HCT116 (cell line): Measurements from ENCODE around the gene CSTPP1. TPM values are rescaled to one million over a fixed set of nuclear protein-coding genes. Genes with fewer than 3 reads are reported as not detected.

Experiments
- ATAC-seq: fragments of 200-7000 bp; cut with Tn5 transposase; 2 replicates; pipeline ENCODE4 v1.9.1; 2020; ENCODE audit warnings: mild to moderate bottlenecking, moderate library complexity
- BruUV-seq: library from RNA; stranded (reverse); fragments of 400-500 nt; replicated peaks from 2 replicates; lab custom pipeline; 2021; lab: Mats Ljungman, UMichigan
- CTCF ChIA-PET: fragments of 300-600 bp; sonication (Branson Sonifier 250); formaldehyde crosslinking; loops from one replicate; lab custom pipeline; 2021; ENCODE audit warnings: antibody characterized with exemption; lab: Charles Lee
- POLR2A ChIA-PET: fragments of 300-600, 350-600 bp; sonication (Branson Sonifier 250); formaldehyde crosslinking; loops from one replicate; lab custom pipeline; 2021; ENCODE audit warnings: antibody characterized with exemption; lab: Charles Lee
- RAD21 ChIA-PET, 2 experiments: fragments of 300-600 bp; sonication (Branson Sonifier 250); formaldehyde crosslinking; loops; one replicate each; lab custom pipeline; 2023; ENCODE audit warnings: low total read pairs in 2 of 2; ENCODE audit not compliant: uncharacterized antibody in 2 of 2, unreplicated experiment in 2 of 2, low non-redundant PET in 1 of 2; lab: Charles Lee
- DNase-seq: peaks from one replicate; pipeline ENCODE4 v3.0.0-alpha.2; 2010; ENCODE audit warnings: low read depth, low spot score
- H2AFZ ChIP-seq: fragments of 200-600 bp; shearing (Covaris generic), sonication (generic); 2 replicates; pipeline ENCODE4 v1.6.1; 2017; ENCODE audit warnings: low read depth, mixed run types, mixed read lengths, antibody characterized with exemption, low read length; ENCODE audit not compliant: poor library complexity, severe bottlenecking
- H3K27ac ChIP-seq: 2 replicates; pipeline ENCODE4 v1.5.1; 2012; ENCODE audit warnings: low read depth, low read length
- H3K27me3 ChIP-seq: fragments of 200-600 bp; sonication (generic); 2 replicates; pipeline ENCODE4 v1.6.1; 2016; ENCODE audit warnings: mixed run types, low read length, mixed read lengths; ENCODE audit not compliant: insufficient read depth
- H3K36me3 ChIP-seq, 2 experiments: fragments of 200-500 bp in 1 of 2; fragments of 200-600 bp in 1 of 2; sonication (Bioruptor generic) in 1 of 2; sonication (generic) in 1 of 2; 2 replicates each; pipeline versions ENCODE4 v1.5.1 to v1.6.1; 2014 to 2016; ENCODE audit warnings: low read length in 2 of 2, inconsistent platforms in 1 of 2, mixed read lengths in 1 of 2, mixed run types in 1 of 2; ENCODE audit not compliant: insufficient read depth in 2 of 2, control insufficient read depth in 1 of 2
- H3K4me1 ChIP-seq, 2 experiments: fragments of 200-600 bp in 1 of 2; sonication (generic) in 1 of 2; 2 replicates each; pipeline versions ENCODE4 v1.5.1 to v1.6.1; 2012 to 2017; ENCODE audit warnings: low read length in 2 of 2, inconsistent platforms in 1 of 2, mild to moderate bottlenecking in 1 of 2, mixed read lengths in 1 of 2, mixed run types in 1 of 2, moderate library complexity in 1 of 2; ENCODE audit not compliant: insufficient read depth in 2 of 2, control insufficient read depth in 1 of 2
- H3K4me2 ChIP-seq: fragments of 200-600 bp; sonication (generic); 2 replicates; pipeline ENCODE4 v1.6.1; 2017; ENCODE audit warnings: mixed run types, low read length, mixed read lengths
- H3K4me3 ChIP-seq, 2 experiments: fragments of 200-600 bp in 1 of 2; sonication (generic) in 1 of 2; replicated peaks in 1 of 2; 2 replicates each; pipeline ENCODE4 v1.5.1; 2011 to 2016; ENCODE audit warnings: low read length in 2 of 2, control low read depth in 1 of 2, low read depth in 1 of 2, mild to moderate bottlenecking in 1 of 2, mixed read lengths in 1 of 2, mixed run types in 1 of 2
- H3K79me2 ChIP-seq: fragments of 200-600 bp; sonication (generic); 2 replicates; pipeline ENCODE4 v1.6.1; 2017; ENCODE audit warnings: mild to moderate bottlenecking, mixed run types, low read length, moderate library complexity, mixed read lengths; ENCODE audit not compliant: insufficient read depth
- H3K9ac ChIP-seq: fragments of 200-600 bp; sonication (generic); 2 replicates; pipeline ENCODE4 v1.6.1; 2016; ENCODE audit warnings: low read length, mixed read lengths
- H3K9me2 ChIP-seq: fragments of 200-600 bp; sonication (generic), shearing (Covaris generic); 2 replicates; pipeline ENCODE4 v1.6.1; 2017; ENCODE audit warnings: mixed run types, mild to moderate bottlenecking, moderate library complexity; ENCODE audit not compliant: insufficient read depth
- H3K9me3 ChIP-seq, 2 experiments: fragments of 200-500 bp in 1 of 2; fragments of 200-600 bp in 1 of 2; sonication (Bioruptor generic) in 1 of 2; sonication (generic) in 1 of 2; 2 replicates each; pipeline ENCODE4 v1.6.1; 2014 to 2017; ENCODE audit warnings: low read length in 2 of 2, mixed read lengths in 2 of 2, inconsistent platforms in 1 of 2, low read depth in 1 of 2, mild to moderate bottlenecking in 1 of 2, mixed run types in 1 of 2, moderate library complexity in 1 of 2; ENCODE audit not compliant: control insufficient read depth in 1 of 2, insufficient read depth in 1 of 2
- H4K20me1 ChIP-seq: fragments of 200-600 bp; sonication (generic), shearing (Covaris generic); 2 replicates; pipeline ENCODE4 v1.6.1; 2017; ENCODE audit warnings: mixed run types, mild to moderate bottlenecking, moderate library complexity; ENCODE audit not compliant: insufficient read depth
- CBX3 ChIP-seq: IDR thresholded peaks from 2 replicates; pipeline ENCODE4 v1.6.1; 2012; ENCODE audit warnings: low read depth
- CEBPB ChIP-seq: IDR thresholded peaks from 2 replicates; pipeline ENCODE4 v1.6.1; 2012; ENCODE audit warnings: low read depth
- ELF1 ChIP-seq: IDR thresholded peaks from 2 replicates; pipeline ENCODE4 v1.6.1; 2012; ENCODE audit warnings: low read depth, borderline replicate concordance
- EZH2 ChIP-seq: fragments of 200-600 bp; sonication (generic); IDR thresholded peaks from 2 replicates; pipeline ENCODE4 v1.6.1; 2017; ENCODE audit warnings: antibody characterized with exemption, mixed run types
- EZH2phosphoT487 ChIP-seq: fragments of 200-600 bp; IDR thresholded peaks from 2 replicates; pipeline ENCODE4 v1.6.1; 2018; ENCODE audit warnings: antibody characterized with exemption, borderline replicate concordance
- FOSL1 ChIP-seq: IDR thresholded peaks from 2 replicates; pipeline ENCODE4 v1.6.1; 2012; ENCODE audit warnings: low read depth
- JUND ChIP-seq: IDR thresholded peaks from 2 replicates; pipeline ENCODE4 v1.6.1; 2012
- POLR2AphosphoS5 ChIP-seq: IDR thresholded peaks from 2 replicates; pipeline ENCODE4 v1.6.1; 2011; ENCODE audit warnings: mild to moderate bottlenecking, low read depth, low read length, moderate library complexity
- RAD21 ChIP-seq: IDR thresholded peaks from 2 replicates; pipeline ENCODE4 v1.6.1; 2012; ENCODE audit warnings: low read depth, mild to moderate bottlenecking
- SP1 ChIP-seq: IDR thresholded peaks from 2 replicates; pipeline ENCODE4 v1.6.1; 2012; ENCODE audit warnings: low read depth
- TCF7L2 ChIP-seq: IDR thresholded peaks from 2 replicates; pipeline ENCODE4 v1.7.0; 2011; ENCODE audit warnings: borderline replicate concordance, inconsistent platforms; ENCODE audit not compliant: insufficient read depth, insufficient read length; ENCODE audit errors: extremely low read depth
- ZNF274 ChIP-seq: fragments of 200-500 bp; sonication (Bioruptor generic); IDR thresholded peaks from 2 replicates; pipeline ENCODE4 v1.6.1; 2014; ENCODE audit warnings: mild to moderate bottlenecking, low read depth, low read length, inconsistent platforms
- intact Hi-C: fragments of 100-400 bp; cut with micrococcal nuclease; formaldehyde crosslinking; loops from 2 replicates; pipeline ENCODE4 v1.10.0; 2022
- total RNA-seq: library from RNA; stranded (reverse); gene quantifications from one replicate; pipeline ENCODE4 v1.2.1, GENCODE V29; 2021; ENCODE audit not compliant: unreplicated experiment
- TF ChIP-seq, protein P1 (sequence below): IDR thresholded peaks from 2 replicates; pipeline ENCODE4 v1.6.1; 2012; ENCODE audit warnings: low read depth
- TF ChIP-seq, protein P2 (sequence below): IDR thresholded peaks from 2 replicates; pipeline ENCODE4 v1.6.1; 2011; ENCODE audit warnings: mild to moderate bottlenecking, low read length, moderate library complexity; ENCODE audit not compliant: insufficient replicate concordance; ENCODE audit errors: extremely low read depth
- TF ChIP-seq, protein P3 (sequence below), 3 experiments: fragments of 200-600 bp in 1 of 3; sonication (generic) in 1 of 3; IDR thresholded peaks in 2 of 3; conservative IDR thresholded peaks in 1 of 3; 2 replicates each; pipeline ENCODE4 v1.5.1; 2012 to 2017; ENCODE audit warnings: low read depth in 2 of 3, low read length in 2 of 3, antibody characterized with exemption in 1 of 3, borderline replicate concordance in 1 of 3, control low read depth in 1 of 3, mild to moderate bottlenecking in 1 of 3, mixed read lengths in 1 of 3, mixed run types in 1 of 3, moderate library complexity in 1 of 3; ENCODE audit not compliant: insufficient read depth in 1 of 3

Gene CSTPP1
- total RNA-seq, 1 experiment from 2014 or later, result 24.7 TPM

DNA sequence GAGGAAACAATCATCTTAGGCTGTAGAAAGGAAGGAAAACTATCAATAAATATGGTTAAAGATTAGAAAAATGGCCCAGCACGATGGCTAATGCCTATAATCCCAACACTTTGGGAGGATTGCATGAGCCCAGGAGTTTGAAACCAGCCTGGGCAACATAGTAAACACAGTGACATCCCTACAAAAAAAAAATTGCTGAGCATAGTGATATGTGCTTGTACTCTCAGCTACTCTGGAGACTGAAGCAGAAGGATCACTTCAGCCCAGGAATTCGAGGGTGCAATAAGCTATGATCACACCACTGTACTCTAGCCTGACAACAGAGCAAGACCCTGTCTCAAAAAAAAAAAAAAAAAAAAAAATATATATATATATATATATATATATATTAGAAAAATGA, 185.2 kb downstream of the CSTPP1 start:
- TF ChIP-seq CBX3 (no peak), SP1 (no peak), FOSL1 (no peak), TCF7L2 (no peak), CEBPB (no peak), ZNF274 (no peak), ELF1 (no peak), RAD21 (no peak), EZH2 (no peak), POLR2AphosphoS5 (no peak), JUND (no peak), EZH2phosphoT487 (no peak)
- TF ChIP-seq, protein P1, sequence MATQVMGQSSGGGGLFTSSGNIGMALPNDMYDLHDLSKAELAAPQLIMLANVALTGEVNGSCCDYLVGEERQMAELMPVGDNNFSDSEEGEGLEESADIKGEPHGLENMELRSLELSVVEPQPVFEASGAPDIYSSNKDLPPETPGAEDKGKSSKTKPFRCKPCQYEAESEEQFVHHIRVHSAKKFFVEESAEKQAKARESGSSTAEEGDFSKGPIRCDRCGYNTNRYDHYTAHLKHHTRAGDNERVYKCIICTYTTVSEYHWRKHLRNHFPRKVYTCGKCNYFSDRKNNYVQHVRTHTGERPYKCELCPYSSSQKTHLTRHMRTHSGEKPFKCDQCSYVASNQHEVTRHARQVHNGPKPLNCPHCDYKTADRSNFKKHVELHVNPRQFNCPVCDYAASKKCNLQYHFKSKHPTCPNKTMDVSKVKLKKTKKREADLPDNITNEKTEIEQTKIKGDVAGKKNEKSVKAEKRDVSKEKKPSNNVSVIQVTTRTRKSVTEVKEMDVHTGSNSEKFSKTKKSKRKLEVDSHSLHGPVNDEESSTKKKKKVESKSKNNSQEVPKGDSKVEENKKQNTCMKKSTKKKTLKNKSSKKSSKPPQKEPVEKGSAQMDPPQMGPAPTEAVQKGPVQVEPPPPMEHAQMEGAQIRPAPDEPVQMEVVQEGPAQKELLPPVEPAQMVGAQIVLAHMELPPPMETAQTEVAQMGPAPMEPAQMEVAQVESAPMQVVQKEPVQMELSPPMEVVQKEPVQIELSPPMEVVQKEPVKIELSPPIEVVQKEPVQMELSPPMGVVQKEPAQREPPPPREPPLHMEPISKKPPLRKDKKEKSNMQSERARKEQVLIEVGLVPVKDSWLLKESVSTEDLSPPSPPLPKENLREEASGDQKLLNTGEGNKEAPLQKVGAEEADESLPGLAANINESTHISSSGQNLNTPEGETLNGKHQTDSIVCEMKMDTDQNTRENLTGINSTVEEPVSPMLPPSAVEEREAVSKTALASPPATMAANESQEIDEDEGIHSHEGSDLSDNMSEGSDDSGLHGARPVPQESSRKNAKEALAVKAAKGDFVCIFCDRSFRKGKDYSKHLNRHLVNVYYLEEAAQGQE, result no peak
- TF ChIP-seq, protein P2, sequence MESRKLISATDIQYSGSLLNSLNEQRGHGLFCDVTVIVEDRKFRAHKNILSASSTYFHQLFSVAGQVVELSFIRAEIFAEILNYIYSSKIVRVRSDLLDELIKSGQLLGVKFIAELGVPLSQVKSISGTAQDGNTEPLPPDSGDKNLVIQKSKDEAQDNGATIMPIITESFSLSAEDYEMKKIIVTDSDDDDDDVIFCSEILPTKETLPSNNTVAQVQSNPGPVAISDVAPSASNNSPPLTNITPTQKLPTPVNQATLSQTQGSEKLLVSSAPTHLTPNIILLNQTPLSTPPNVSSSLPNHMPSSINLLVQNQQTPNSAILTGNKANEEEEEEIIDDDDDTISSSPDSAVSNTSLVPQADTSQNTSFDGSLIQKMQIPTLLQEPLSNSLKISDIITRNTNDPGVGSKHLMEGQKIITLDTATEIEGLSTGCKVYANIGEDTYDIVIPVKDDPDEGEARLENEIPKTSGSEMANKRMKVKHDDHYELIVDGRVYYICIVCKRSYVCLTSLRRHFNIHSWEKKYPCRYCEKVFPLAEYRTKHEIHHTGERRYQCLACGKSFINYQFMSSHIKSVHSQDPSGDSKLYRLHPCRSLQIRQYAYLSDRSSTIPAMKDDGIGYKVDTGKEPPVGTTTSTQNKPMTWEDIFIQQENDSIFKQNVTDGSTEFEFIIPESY, result no peak
- TF ChIP-seq, protein P3, sequence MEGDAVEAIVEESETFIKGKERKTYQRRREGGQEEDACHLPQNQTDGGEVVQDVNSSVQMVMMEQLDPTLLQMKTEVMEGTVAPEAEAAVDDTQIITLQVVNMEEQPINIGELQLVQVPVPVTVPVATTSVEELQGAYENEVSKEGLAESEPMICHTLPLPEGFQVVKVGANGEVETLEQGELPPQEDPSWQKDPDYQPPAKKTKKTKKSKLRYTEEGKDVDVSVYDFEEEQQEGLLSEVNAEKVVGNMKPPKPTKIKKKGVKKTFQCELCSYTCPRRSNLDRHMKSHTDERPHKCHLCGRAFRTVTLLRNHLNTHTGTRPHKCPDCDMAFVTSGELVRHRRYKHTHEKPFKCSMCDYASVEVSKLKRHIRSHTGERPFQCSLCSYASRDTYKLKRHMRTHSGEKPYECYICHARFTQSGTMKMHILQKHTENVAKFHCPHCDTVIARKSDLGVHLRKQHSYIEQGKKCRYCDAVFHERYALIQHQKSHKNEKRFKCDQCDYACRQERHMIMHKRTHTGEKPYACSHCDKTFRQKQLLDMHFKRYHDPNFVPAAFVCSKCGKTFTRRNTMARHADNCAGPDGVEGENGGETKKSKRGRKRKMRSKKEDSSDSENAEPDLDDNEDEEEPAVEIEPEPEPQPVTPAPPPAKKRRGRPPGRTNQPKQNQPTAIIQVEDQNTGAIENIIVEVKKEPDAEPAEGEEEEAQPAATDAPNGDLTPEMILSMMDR (IDR thresholded peaks at IDR 0.05 in 2 of 3, conservative IDR thresholded peaks at IDR 0.05 in 1 of 3; ENCODE audit: borderline replicate concordance in 1 of 3, insufficient read depth in 1 of 3, low read depth in 2 of 3, low read length in 2 of 3), result no peak
- POLR2A ChIA-PET, result no interaction called here

More for the DNA sequence above, 185.2 kb downstream of the CSTPP1 start:
- peaks cover 0 to 7% of the 10 kb centered on the region in 2 experiments; a peak in 1 of 4 replicates for H3K4me1 ChIP-seq
- no peak overlapping the region for H3K9ac ChIP-seq
- no TSS peak for BruUV-seq
- DNase-seq (no peak), ATAC-seq (no peak)
- no peaks in the 10 kb centered on the region for H3K36me3 ChIP-seq
- RAD21 ChIA-PET, result no interaction called here
- H3K9me2 ChIP-seq, result no peaks in the 10 kb centered on the region
- H3K79me2 ChIP-seq, result no peaks in the 10 kb centered on the region
- CTCF ChIA-PET, result no interaction called here
- no peaks in the 10 kb centered on the region for H4K20me1 ChIP-seq
- no peak overlapping the region for H3K4me3 ChIP-seq
- intact Hi-C loops, result no loop called here
- no peak overlapping the region for H2AFZ ChIP-seq
- H3K27me3 ChIP-seq, result no peaks in the 10 kb centered on the region
- no peak overlapping the region for H3K4me2 ChIP-seq
- no peaks in the 10 kb centered on the region for H3K9me3 ChIP-seq
- no peak overlapping the region for H3K27ac ChIP-seq
